ENCODE results near the gene NPAS3.

DNA sequence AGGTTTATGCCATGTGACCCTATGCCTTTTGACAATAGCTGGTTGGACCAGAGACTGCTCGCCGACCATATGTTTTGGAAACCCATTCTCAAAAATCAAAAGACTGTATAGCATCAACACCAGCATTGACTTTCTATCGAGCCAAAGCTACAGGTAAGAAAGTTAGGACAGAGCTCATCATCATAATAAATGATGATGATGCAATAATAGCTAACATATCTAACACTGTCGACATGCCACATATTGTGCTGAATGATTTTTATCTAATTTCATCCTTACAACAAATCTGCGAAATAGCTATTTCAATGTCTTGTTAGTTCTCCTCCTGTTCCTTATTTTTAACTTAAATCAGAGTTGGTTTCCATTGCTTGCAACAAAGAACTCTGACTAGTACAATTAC is 909.3 kb downstream of the NPAS3 start:
- TF ChIP-seq EZH2 (IDR thresholded peaks at IDR 0.05; ENCODE audit: low read length, missing control alignments) = no peak
- TF ChIP-seq, protein P1, sequence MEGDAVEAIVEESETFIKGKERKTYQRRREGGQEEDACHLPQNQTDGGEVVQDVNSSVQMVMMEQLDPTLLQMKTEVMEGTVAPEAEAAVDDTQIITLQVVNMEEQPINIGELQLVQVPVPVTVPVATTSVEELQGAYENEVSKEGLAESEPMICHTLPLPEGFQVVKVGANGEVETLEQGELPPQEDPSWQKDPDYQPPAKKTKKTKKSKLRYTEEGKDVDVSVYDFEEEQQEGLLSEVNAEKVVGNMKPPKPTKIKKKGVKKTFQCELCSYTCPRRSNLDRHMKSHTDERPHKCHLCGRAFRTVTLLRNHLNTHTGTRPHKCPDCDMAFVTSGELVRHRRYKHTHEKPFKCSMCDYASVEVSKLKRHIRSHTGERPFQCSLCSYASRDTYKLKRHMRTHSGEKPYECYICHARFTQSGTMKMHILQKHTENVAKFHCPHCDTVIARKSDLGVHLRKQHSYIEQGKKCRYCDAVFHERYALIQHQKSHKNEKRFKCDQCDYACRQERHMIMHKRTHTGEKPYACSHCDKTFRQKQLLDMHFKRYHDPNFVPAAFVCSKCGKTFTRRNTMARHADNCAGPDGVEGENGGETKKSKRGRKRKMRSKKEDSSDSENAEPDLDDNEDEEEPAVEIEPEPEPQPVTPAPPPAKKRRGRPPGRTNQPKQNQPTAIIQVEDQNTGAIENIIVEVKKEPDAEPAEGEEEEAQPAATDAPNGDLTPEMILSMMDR (conservative IDR thresholded peaks at IDR 0.05 in 1 of 2, IDR thresholded peaks at IDR 0.05 in 1 of 2; ENCODE audit: low read depth in 1 of 2, low read length in 2 of 2) = no peak
